GM18873 (cell line): ENCODE results near the gene PPP3CA.
"Not testable (repeated sequence)": the region's sequence is repeated elsewhere in the genome, so short reads cannot be mapped to it uniquely, and the experiment has no call there.

Source experiments
- ATAC-seq: cut with Tn5 transposase; IDR thresholded peaks from one replicate; pipeline ENCODE4 v1.9.1; 2021; ENCODE audit warnings: mild to moderate bottlenecking, moderate library complexity, moderate number of reproducible peaks; ENCODE audit not compliant: unreplicated experiment, low FRiP score

Gene PPP3CA

GRCh38 chr4:101118617-101119016, 228.7 kb downstream of the PPP3CA start:
- no peak for ATAC-seq

GRCh38 chr4:101115887-101116286, 231.4 kb downstream of the PPP3CA start:
- no peak for ATAC-seq

- ATAC-seq = no peak
These were observed 232.4 kb downstream of the PPP3CA start for GRCh38 chr4:101114936-101115372.

- ATAC-seq = no peak
These were observed 242.8 kb downstream of the PPP3CA start for GRCh38 chr4:101104312-101105052.

GRCh38 chr4:101103381-101104142, 243.8 kb downstream of the PPP3CA start:
- peak; percentile 79 for ATAC-seq

GRCh38 chr4:101102114-101102742, 245.1 kb downstream of the PPP3CA start:
- ATAC-seq = no peak

GRCh38 chr4:101101072-101101471, 246.3 kb downstream of the PPP3CA start:
- no peak for ATAC-seq

GRCh38 chr4:101098666-101099400, 248.5 kb downstream of the PPP3CA start:
- no peak for ATAC-seq

GRCh38 chr4:101092609-101093008, 254.7 kb downstream of the PPP3CA start:
- not testable (repeated sequence) for ATAC-seq

- no peak for ATAC-seq
These were observed 258.2 kb downstream of the PPP3CA start for GRCh38 chr4:101089168-101089567.

- no peak for ATAC-seq
These were observed 260.3 kb downstream of the PPP3CA start for GRCh38 chr4:101086801-101087586.

- no peak for ATAC-seq
These were observed 264.2 kb downstream of the PPP3CA start for GRCh38 chr4:101083131-101083530.

GRCh38 chr4:101081695-101082369, 265.5 kb downstream of the PPP3CA start:
- ATAC-seq = no peak

GRCh38 chr4:101081166-101081565, 266.2 kb downstream of the PPP3CA start:
- no peak for ATAC-seq

GRCh38 chr4:101078950-101079349, 268.4 kb downstream of the PPP3CA start:
- ATAC-seq = no peak

- ATAC-seq = no peak
These were observed 271.3 kb downstream of the PPP3CA start for GRCh38 chr4:101076032-101076431.

GRCh38 chr4:101075536-101075935, 271.8 kb downstream of the PPP3CA start:
- no peak for ATAC-seq

- ATAC-seq = no peak
These were observed 273.0 kb downstream of the PPP3CA start for GRCh38 chr4:101074326-101074725.

GRCh38 chr4:101071241-101071640, 276.1 kb downstream of the PPP3CA start:
- ATAC-seq = no peak
